Measurements from ENCODE around the gene CFAP97D1. TPM values are rescaled to one million over a fixed set of nuclear protein-coding genes. Genes with fewer than 3 reads are reported as not detected.

The CFAP97D1 gene
- total and polyA plus RNA-seq, 2 experiments from 2014 or later: not detected

DNA sequence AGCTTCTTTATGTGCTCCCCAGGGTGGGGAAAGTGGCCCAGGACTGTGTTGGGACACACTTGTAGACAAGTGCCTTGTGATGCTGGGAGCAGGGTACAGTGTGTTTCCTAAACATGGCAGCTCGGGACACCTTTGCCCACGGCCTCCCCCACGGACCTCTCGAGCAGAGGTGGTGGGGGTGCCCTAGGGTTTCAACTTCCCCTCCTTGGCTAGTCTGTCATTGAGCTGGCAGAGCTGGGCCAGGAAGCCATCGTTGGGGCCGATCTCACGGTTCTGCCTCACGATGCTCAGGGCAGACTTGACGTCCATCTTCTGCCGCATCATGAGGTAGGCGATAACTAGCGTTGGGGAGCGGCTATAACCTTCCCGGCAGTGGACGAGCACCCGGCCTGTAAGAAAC is 10.8 kb upstream of the CFAP97D1 start:
- in situ Hi-C loops (cut with MboI): no loop called here
- H3K4me2 ChIP-seq (ENCODE audit: unreplicated experiment): no peak overlapping the region

DNA sequence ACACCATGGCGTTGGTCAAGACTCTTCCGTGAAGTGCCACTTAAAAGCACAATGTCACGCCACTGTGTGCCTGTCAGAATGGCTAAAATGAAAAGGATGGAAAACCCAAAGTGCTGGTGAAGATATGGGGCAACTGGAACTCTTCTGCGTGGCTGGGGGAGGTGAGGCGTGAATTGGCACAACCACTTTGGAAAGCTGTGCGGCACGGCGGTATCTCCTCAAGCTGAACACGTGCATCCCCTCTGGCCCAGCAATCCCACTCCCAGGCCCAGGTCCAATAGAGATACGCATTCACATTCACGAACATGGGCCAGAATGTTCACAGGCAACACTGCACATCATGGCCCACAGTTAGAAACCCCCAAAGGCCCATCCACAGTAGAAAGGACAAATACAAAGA is 10.4 kb upstream of the CFAP97D1 start:
- Histone ChIP-seq H3K36me3 (ENCODE audit: low read depth) (peaks cover 17% of the 10 kb centered on the region; the same call in 1 of the 2 replicates), H3K4me2 (ENCODE audit: unreplicated experiment) (no peak overlapping the region), H3K9ac (no peak overlapping the region), H3K9me3 (ENCODE audit: low read depth) (no peaks in the 10 kb centered on the region), H3K27me3 (replicated peaks; ENCODE audit: insufficient read depth) (no peaks in the 10 kb centered on the region), H2AFZ (no peak overlapping the region), H3K9me2 (ENCODE audit: insufficient read depth) (no peaks in the 10 kb centered on the region), H3F3A (ENCODE audit: insufficient read depth) (peaks cover 18% of the 10 kb centered on the region), H3K79me2 (ENCODE audit: insufficient read depth) (no peaks in the 10 kb centered on the region), H3K4me1 (ENCODE audit: insufficient read depth) (no peaks in the 10 kb centered on the region), H3K4me3 (no peak overlapping the region), H4K20me1 (ENCODE audit: insufficient read depth) (no peaks in the 10 kb centered on the region), H3K27ac (no peak overlapping the region)
- no peak for TF ChIP-seq EZH2 (IDR thresholded peaks at IDR 0.05; ENCODE audit: insufficient read depth, poor library complexity, severe bottlenecking)
- TF ChIP-seq EZH2phosphoT487 (IDR thresholded peaks at IDR 0.05; ENCODE audit: insufficient read depth, low read depth): no peak
- DNase-seq: no peak
- 95 to 97% methylated on average over 11 of the region's 11 CpGs for WGBS, 2 experiments (ENCODE audit: low coverage in 1 of 2, low lambda C conversion rate in 2 of 2, missing lambda C conversion rate in 2 of 2)
- in situ Hi-C loops (cut with MboI): no loop called here

More for the DNA sequence above, 10.8 kb upstream of the CFAP97D1 start:
- H4K20me1 ChIP-seq (ENCODE audit: insufficient read depth): no peaks in the 10 kb centered on the region
- no peak for DNase-seq
- no peaks in the 10 kb centered on the region for H3K9me3 ChIP-seq (ENCODE audit: low read depth)
- H3K9me2 ChIP-seq (ENCODE audit: insufficient read depth): no peaks in the 10 kb centered on the region
- H3K9ac ChIP-seq: no peak overlapping the region
- TF ChIP-seq EZH2 (IDR thresholded peaks at IDR 0.05; ENCODE audit: insufficient read depth, poor library complexity, severe bottlenecking): no peak
- no peak for TF ChIP-seq EZH2phosphoT487 (IDR thresholded peaks at IDR 0.05; ENCODE audit: insufficient read depth, low read depth)
- H3K4me1 ChIP-seq (ENCODE audit: insufficient read depth): peaks cover 2% of the 10 kb centered on the region; the same call in 1 of the 2 replicates
- no peaks in the 10 kb centered on the region for H3K79me2 ChIP-seq (ENCODE audit: insufficient read depth)
- H3K27ac ChIP-seq: no peak overlapping the region
- H3K4me3 ChIP-seq: no peak overlapping the region
- H2AFZ ChIP-seq: no peak overlapping the region
- H3F3A ChIP-seq (ENCODE audit: insufficient read depth): peaks cover 23% of the 10 kb centered on the region
- H3K27me3 ChIP-seq (replicated peaks; ENCODE audit: insufficient read depth): no peaks in the 10 kb centered on the region
- 89 to 93% methylated on average over 15 to 16 of the region's 16 CpGs for WGBS, 2 experiments (ENCODE audit: low coverage in 1 of 2, low lambda C conversion rate in 2 of 2, missing lambda C conversion rate in 2 of 2)
- H3K36me3 ChIP-seq (ENCODE audit: low read depth): peaks cover 17% of the 10 kb centered on the region; the same call in 1 of the 2 replicates

- no peaks in the 10 kb centered on the region for H3K4me1 ChIP-seq (ENCODE audit: insufficient read depth)
- no peak overlapping the region for H3K9ac ChIP-seq
- no peak for DNase-seq
- H3K27me3 ChIP-seq (replicated peaks; ENCODE audit: insufficient read depth): no peaks in the 10 kb centered on the region
- H3K27ac ChIP-seq: no peak overlapping the region
- no peaks in the 10 kb centered on the region for H3K9me3 ChIP-seq (ENCODE audit: low read depth)
- H2AFZ ChIP-seq: no peak overlapping the region
- H3K79me2 ChIP-seq (ENCODE audit: insufficient read depth): no peaks in the 10 kb centered on the region
- 88 to 100% methylated on average over 2 of the region's 2 CpGs for WGBS, 2 experiments (ENCODE audit: low coverage in 1 of 2, low lambda C conversion rate in 2 of 2, missing lambda C conversion rate in 2 of 2)
- H3F3A ChIP-seq (ENCODE audit: insufficient read depth): peaks cover 10% of the 10 kb centered on the region; the same call in 1 of the 2 replicates
- TF ChIP-seq EZH2 (IDR thresholded peaks at IDR 0.05; ENCODE audit: insufficient read depth, poor library complexity, severe bottlenecking): no peak
- TF ChIP-seq EZH2phosphoT487 (IDR thresholded peaks at IDR 0.05; ENCODE audit: insufficient read depth, low read depth): no peak
- no peak overlapping the region for H3K4me3 ChIP-seq
- H3K36me3 ChIP-seq (ENCODE audit: low read depth): peaks cover 17% of the 10 kb centered on the region; the same call in 1 of the 2 replicates
- no peaks in the 10 kb centered on the region for H3K9me2 ChIP-seq (ENCODE audit: insufficient read depth)
- H3K4me2 ChIP-seq (ENCODE audit: unreplicated experiment): no peak overlapping the region
- in situ Hi-C loops (cut with MboI): no loop called here
- H4K20me1 ChIP-seq (ENCODE audit: insufficient read depth): no peaks in the 10 kb centered on the region
Observed at GRCh38 chr17:43770957-43771356, 9.3 kb upstream of the CFAP97D1 start.

DNA sequence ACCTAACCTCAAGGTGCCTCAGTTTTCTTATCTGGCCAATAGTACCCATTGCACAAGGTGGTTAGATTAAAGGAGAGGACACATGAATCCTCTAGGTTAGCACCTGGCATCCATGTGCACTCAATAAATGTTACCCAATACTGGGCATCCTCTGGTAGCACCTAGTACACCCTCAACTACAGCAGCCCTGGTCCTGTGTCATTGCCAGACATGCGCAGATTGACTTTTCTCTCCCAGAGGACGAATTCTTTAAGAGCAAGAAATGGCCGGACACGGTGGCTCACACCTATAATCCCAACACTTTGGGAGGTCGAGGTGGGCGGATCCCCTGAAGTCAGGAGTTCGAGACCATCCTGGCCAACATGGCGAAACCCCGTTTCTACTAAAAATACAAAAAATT is 8.8 kb upstream of the CFAP97D1 start:
- H3K27ac ChIP-seq: no peak overlapping the region
- 93% methylated on average over 9 of the region's 9 CpGs for WGBS, 2 experiments (ENCODE audit: low coverage in 1 of 2, low lambda C conversion rate in 2 of 2, missing lambda C conversion rate in 2 of 2)
- peaks cover 17% of the 10 kb centered on the region; the same call in 1 of the 2 replicates for H3K36me3 ChIP-seq (ENCODE audit: low read depth)
- TF ChIP-seq EZH2 (IDR thresholded peaks at IDR 0.05; ENCODE audit: insufficient read depth, poor library complexity, severe bottlenecking) (no peak), EZH2phosphoT487 (IDR thresholded peaks at IDR 0.05; ENCODE audit: insufficient read depth, low read depth) (no peak)
- H3F3A ChIP-seq (ENCODE audit: insufficient read depth): peaks cover 7% of the 10 kb centered on the region; the same call in 1 of the 2 replicates
- no peaks in the 10 kb centered on the region for H3K9me2 ChIP-seq (ENCODE audit: insufficient read depth)
- H3K27me3 ChIP-seq (replicated peaks; ENCODE audit: insufficient read depth): no peaks in the 10 kb centered on the region
- H4K20me1 ChIP-seq (ENCODE audit: insufficient read depth): no peaks in the 10 kb centered on the region
- no peak overlapping the region for H3K4me2 ChIP-seq (ENCODE audit: unreplicated experiment)
- H3K9me3 ChIP-seq (ENCODE audit: low read depth): no peaks in the 10 kb centered on the region
- DNase-seq: no peak
- H3K9ac ChIP-seq: no peak overlapping the region
- peaks cover 3% of the 10 kb centered on the region for H3K79me2 ChIP-seq (ENCODE audit: insufficient read depth)
- H3K4me3 ChIP-seq: no peak overlapping the region
- in situ Hi-C loops (cut with MboI): no loop called here
- H3K4me1 ChIP-seq (ENCODE audit: insufficient read depth): no peaks in the 10 kb centered on the region
- no peak overlapping the region for H2AFZ ChIP-seq

All from GM23248 (cell line).